ENCODE data around the gene POGLUT2. TPM values are rescaled to one million over a fixed set of nuclear protein-coding genes. Genes with fewer than 3 reads are reported as not detected.

Gene POGLUT2
- total and polyA plus RNA-seq, 4 donors: 1.4 to 13.9 (median 4.5) TPM

- ATAC-seq (ENCODE audit: insufficient read depth, low FRiP score) (no peak), DNase-seq (no peak)
- TF ChIP-seq CTCF (IDR thresholded peaks at IDR 0.05; ENCODE audit: control extremely low read depth, extremely low read depth): no peak
- no peak overlapping the region for H3K9ac ChIP-seq (ENCODE audit: insufficient read depth in 1 of 2, low read length in 2 of 2)
- peaks cover 3 to 20% (median 12%) of the 10 kb centered on the region in 4 donors for H3K36me3 ChIP-seq (ENCODE audit: control insufficient read depth in 4 of 4, insufficient read depth in 4 of 4, low read length in 4 of 4)
- no peak overlapping the region for H3K27ac ChIP-seq (ENCODE audit: low read depth in 1 of 2, low read length in 1 of 2)
- H3K27me3 ChIP-seq (ENCODE audit: control insufficient read depth in 3 of 3, insufficient read depth in 3 of 3, low read length in 2 of 3): no peaks in the 10 kb centered on the region
- H3K4me1 ChIP-seq (ENCODE audit: control insufficient read depth in 5 of 5, insufficient read depth in 5 of 5, low read length in 5 of 5): peaks cover 0 to 4% (median 0%) of the 10 kb centered on the region in 5 donors
- WGBS, 2 donors: 74 to 81% methylated on average over 6 of the region's 6 CpGs
- no peak overlapping the region for H3K4me3 ChIP-seq
- H3K9me3 ChIP-seq (ENCODE audit: control insufficient read depth in 4 of 4, insufficient read depth in 3 of 4, low read length in 3 of 4): no peaks in the 10 kb centered on the region
These were observed 16.0 kb upstream of the POGLUT2 start for GRCh38 chr13:102814793-102815192.

- no peaks in the 10 kb centered on the region for H3K27me3 ChIP-seq (ENCODE audit: control insufficient read depth in 3 of 3, insufficient read depth in 3 of 3, low read length in 2 of 3)
- 89 to 92% methylated on average over 7 of the region's 7 CpGs for WGBS, 2 donors
- H3K4me1 ChIP-seq (ENCODE audit: control insufficient read depth in 5 of 5, insufficient read depth in 5 of 5, low read length in 5 of 5): peaks cover 0 to 4% (median 0%) of the 10 kb centered on the region in 5 donors
- ATAC-seq (ENCODE audit: insufficient read depth, low FRiP score) (no peak), DNase-seq (no peak)
- TF ChIP-seq CTCF (IDR thresholded peaks at IDR 0.05; ENCODE audit: control extremely low read depth, extremely low read depth): no peak
- H3K9me3 ChIP-seq (ENCODE audit: control insufficient read depth in 4 of 4, insufficient read depth in 3 of 4, low read length in 3 of 4): no peaks in the 10 kb centered on the region
- peaks cover 3 to 20% (median 10%) of the 10 kb centered on the region in 4 donors for H3K36me3 ChIP-seq (ENCODE audit: control insufficient read depth in 4 of 4, insufficient read depth in 4 of 4, low read length in 4 of 4)
- H3K4me3 ChIP-seq: no peak overlapping the region
- no peak overlapping the region for H3K27ac ChIP-seq (ENCODE audit: low read depth in 1 of 2, low read length in 1 of 2)
- no peak overlapping the region for H3K9ac ChIP-seq (ENCODE audit: insufficient read depth in 1 of 2, low read length in 2 of 2)
These were observed 15.3 kb upstream of the POGLUT2 start for GRCh38 chr13:102814025-102814607.

GRCh38 chr13:102812611-102813287 lies 14.0 kb upstream of the POGLUT2 start:
- Histone ChIP-seq H3K36me3 (ENCODE audit: control insufficient read depth in 4 of 4, insufficient read depth in 4 of 4, low read length in 4 of 4) (peaks cover 3 to 17% (median 11%) of the 10 kb centered on the region in 4 donors), H3K9ac (ENCODE audit: insufficient read depth in 1 of 2, low read length in 2 of 2) (peak overlapping the region in 1 of 2 donors; percentile 16), H3K27ac (ENCODE audit: low read depth in 1 of 2, low read length in 1 of 2) (no peak overlapping the region), H3K27me3 (ENCODE audit: control insufficient read depth in 3 of 3, insufficient read depth in 3 of 3, low read length in 2 of 3) (no peaks in the 10 kb centered on the region), H3K4me1 (ENCODE audit: control insufficient read depth in 5 of 5, insufficient read depth in 5 of 5, low read length in 5 of 5) (peaks cover 0 to 6% (median 0%) of the 10 kb centered on the region in 5 donors), H3K9me3 (ENCODE audit: control insufficient read depth in 4 of 4, insufficient read depth in 3 of 4, low read length in 3 of 4) (no peaks in the 10 kb centered on the region), H3K4me3 (no peak overlapping the region)
- no peak for DNase-seq
- no peak for TF ChIP-seq CTCF (IDR thresholded peaks at IDR 0.05; ENCODE audit: control extremely low read depth, extremely low read depth)
- ATAC-seq (ENCODE audit: insufficient read depth, low FRiP score): no peak

All from lung (tissue), 12 donors.